Measurements from ENCODE around the gene SPDYC.
A peak's percentile ranks its signal among the peaks of the same experiment; 100 is the strongest.
"Not testable (repeated sequence)": the region's sequence is repeated elsewhere in the genome, so short reads cannot be mapped to it uniquely, and the experiment has no call there.

The SPDYC gene

DNA sequence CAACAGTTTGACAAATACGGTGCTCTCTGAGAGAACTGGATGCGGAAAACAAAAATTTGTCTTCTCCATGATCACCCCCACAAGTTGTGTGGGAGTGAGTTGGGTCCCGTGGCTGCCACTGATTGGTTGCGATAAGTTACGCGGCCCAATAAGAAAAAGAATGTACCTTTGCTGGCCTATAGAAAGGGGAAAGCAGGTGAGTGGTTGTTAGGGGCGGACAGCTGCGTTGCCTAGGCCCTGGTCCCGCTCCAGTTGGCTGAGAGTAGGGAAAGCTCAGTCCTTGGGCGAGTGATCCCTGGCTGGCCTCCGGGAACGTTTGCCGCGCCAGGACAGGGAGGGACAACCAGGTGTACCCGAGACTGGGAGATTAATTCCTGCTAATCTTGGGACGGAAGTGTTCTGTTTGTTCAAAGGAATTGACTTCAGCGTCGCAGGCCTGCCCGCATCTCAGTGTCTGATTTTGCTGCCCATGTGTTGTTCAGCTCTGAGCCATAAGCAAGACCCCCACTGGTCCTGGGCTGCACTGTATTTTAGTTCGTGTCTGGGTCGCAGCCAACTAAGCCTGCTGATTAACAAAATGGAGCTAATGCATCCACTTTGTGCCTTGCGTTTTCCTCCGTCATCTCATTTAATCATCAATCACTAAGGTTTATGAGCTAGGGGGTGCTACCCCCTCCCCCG, 34.9 kb upstream of the SPDYC start:
- DNase-seq: peak; percentile 84

DNA sequence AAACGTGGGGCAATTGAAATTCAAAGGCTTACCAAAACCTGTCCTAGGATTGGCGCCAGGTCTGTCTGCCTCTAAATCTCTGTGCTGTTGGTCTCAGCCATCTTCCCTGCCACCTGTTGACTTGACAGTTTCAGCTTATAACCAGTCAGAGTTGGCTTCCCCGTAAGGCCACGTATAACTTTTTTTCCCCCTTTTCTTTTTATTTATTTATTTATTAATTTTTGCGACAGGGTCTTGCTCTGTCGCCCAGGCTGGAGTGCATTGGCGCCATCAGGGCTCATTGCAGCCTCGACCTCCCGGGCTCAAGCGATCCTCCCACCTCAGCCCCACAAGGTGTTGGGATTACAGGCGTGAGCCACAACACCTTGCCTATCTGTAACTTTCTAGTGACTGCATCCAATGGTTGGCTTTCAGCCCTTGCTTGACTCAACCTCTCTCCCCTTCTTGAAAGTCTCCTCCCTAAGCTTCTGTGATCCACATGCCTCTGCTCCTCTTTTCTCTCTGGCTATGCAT, 34.3 kb upstream of the SPDYC start:
- DNase-seq: peak; percentile 19

DNA sequence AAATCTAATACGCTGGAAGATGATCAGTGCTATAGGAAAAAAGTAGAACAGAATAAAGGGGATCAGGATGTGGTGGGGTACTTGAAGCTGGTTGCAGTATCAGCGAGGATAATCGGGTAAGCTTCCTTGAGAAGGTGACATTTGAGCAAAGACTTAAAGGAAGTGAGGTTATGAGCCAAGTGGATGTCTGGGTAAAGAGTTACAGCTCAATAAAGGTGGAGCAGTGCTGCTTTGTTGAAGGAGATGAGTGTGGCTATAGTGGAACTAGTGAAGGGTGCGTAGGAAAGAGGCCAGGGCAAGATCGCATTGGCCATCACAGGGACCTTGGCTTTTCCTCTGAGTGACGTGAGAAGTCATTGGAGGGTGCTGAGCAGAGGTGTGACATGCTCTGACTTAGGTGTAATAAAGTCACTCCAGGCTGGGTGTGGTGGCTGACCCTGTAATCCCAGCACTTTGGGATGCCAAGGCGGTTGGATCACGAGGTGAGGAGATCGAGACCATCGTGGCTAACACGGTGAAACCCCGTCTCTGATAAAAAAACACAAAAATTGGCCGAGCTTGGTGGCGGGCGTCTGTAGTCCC, 33.4 kb upstream of the SPDYC start:
- no peak for DNase-seq

DNA sequence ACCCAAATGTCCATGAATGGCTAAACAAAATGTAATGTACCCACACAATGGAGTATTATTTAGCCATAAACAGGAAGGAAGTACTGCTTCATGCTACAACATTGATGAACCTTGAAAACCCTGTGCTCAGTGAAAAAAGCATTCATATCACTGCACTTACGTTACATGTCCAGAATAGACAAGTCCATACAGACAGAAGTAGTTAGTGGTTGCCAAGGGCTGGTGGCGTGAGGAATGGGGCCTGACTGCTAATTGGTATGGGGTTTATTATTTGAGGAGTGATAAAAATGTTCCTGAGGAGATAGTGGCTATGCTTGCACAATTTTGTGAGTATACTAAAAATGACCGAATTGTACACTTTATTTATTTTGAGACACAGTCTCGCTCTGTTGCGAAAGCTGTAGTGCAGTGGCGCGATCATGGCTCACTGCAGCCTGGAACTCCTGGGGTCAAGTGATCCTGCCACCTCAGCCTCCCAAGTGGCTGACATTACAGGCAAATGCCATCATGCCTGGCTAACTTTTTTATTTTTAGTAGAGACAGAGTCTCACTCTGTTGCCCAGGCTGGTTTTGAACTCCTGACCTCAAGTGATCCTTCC, 28.0 kb upstream of the SPDYC start:
- no peak for DNase-seq

DNA sequence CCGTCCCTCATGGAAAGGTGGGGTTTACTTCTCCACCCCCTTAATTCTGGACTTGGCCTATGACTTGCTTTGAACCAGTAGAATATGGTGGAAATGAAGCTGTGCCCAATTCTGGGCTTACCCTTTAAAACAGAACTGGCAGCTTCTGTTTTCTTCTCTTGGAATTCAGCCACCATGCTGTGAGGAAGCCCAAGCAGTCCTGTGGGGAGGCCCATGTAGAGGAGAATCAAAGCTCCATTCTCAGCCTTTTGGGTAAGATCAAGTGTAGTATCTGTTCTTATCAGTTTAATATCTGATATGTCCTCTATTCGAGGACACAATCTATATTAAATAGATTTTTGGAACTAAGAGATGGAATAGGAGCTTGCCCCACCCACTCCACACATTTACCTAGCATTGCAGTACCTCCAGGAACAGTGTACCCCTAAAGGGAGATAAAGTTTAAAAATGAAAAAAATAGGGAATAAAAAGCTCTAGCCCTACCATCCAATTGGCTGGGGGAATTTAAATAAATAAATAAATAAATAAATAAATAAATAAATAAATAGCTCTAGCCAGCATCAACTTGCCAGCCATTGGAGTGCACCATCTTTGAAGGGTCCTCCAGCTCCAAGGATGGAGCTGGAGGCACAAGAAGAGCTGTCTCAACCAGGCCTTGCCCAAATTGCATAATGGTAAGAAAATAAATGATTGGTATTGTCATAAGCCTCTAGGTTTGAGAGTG, 22.5 kb upstream of the SPDYC start:
- no peak for DNase-seq

DNA sequence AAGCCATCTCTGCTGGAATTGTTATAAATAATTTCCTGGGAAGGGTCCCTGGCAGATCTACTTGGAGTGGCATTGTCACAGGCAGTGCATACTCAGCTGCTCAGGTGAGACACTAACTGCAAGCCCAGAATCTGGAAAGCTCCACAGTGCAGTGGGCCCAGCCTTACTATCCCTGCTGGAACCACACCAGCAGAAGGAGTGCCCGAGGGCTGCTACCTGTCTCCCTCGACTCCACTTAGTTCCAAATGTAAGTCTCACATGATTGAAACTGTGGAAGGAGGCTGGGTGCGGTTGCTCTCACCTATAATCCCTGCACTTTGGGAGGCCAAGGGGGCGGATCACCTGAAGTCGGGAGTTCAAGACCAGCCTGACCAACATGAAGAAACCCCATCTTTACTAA, 21.4 kb upstream of the SPDYC start:
- no peak for DNase-seq

DNA sequence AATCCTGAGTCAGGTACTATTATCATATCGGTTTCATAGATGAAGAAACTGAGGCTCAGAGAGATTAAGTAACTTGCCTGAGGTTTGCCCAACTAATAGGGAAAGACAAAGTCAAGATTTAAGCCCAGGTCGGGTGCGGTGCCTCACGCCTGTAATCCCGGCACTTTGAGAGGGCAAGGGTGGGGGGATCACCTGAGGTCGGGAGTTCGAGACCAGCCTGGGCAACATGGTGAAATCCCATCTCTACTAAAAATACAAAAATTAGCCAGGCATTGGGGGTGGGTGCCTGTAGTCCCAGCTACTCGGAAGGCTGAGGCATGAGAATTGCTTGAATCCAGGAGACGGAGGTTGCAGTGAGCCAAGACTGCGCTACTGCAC, 19.9 kb upstream of the SPDYC start:
- DNase-seq: not testable (repeated sequence)

DNA sequence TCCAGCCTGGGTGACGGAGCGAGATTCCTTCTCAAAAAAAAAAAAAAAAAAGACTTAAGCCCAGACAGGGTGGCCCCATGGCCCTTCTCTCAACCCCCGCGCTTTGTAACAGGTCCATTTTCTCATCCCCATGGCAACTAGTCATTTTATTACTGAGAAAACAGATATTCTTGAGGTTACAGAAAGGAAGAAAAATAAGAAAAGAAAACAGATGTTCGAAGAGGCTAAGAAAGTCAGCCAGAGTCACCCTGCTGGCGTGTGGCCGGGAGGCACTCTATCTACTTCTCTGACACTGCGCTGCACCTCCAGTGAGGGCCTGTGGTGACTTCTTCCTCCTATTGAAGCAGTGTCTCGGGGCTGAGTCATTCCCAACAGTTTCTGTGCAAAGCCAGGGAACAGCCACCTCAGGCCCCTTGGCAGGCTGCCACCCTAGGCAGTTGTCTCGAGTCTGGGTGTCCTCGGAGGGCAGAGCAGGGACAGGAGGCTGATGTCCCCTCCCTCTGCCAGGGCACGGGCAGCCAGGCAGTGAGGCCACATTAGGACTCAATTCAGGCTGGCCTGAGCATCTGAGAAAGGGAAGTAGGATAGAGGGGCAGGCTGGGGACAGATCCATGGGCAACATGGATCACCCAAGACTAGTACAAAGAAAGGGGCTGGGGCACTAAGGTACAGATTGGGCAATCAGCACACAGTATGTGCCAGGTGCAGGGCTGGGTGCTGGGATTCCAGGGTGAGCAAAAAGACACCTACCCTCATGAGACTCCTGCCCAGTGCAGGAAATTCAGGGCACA, 19.3 kb upstream of the SPDYC start:
- DNase-seq: no peak

DNA sequence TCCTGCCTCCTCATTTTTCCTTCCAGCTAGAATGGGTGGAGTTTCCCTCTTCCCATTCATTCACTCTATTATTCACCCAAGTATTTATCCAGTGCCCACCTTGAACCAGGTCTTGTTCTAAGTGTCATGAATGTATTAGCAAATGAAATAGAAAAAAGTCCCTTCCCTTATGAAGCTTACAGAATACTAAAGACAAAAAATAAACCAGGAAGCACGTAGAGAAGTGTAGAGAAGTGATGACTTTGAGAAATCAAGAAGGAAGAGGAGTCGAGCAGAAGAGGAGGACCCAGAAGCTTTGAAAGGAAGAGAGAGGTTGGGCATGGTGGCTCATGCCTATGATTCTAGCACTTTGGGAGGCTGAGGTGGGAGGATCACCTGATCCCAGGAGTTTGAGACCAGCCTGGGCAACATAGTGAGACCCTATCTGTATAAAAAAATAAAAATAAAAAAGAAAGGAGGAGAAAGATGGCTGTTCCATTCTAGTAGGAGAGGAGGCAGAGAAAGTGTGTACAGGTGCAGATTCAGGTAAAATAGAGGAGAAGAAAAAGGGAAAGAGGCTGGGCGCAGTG, 18.6 kb upstream of the SPDYC start:
- DNase-seq: no peak

DNA sequence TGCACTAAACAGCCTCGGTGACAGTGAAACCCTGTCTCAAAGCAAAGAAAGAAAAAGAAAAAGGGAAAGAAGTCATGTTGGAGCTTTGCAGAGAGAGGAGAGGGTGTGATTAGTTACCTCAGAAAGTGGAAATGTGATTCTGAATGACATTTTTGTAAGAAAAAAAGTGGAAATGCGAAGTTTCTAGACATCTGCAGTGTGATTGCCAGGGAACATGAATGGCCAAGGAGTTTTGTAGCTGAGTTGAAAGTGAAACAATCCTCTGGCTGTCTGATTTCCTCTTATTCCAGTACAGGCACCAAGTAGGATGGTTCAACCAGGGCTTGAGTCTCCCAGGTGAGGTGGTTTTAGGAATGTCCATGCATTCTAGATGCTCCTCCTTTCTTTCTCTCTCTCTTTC, 17.9 kb upstream of the SPDYC start:
- DNase-seq: no peak

DNA sequence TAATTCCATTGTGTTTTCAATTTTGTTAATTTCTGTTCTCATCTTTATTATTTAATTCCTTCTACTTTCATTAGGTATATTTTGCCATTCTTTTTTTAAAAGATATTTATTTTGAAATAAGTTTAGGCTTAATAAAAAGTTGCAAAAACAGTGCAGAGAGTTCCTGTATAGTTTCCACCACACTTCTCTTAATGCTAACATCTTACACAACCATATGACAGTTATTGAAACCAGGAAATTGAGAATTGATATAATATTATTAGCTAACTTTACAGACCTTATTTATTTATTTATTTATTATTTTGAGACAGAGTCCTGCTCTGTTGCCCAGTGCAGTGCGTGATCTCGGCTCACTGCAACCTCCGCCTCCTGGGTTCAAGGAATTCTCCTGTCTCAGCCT, 13.8 kb upstream of the SPDYC start:
- DNase-seq: no peak

DNA sequence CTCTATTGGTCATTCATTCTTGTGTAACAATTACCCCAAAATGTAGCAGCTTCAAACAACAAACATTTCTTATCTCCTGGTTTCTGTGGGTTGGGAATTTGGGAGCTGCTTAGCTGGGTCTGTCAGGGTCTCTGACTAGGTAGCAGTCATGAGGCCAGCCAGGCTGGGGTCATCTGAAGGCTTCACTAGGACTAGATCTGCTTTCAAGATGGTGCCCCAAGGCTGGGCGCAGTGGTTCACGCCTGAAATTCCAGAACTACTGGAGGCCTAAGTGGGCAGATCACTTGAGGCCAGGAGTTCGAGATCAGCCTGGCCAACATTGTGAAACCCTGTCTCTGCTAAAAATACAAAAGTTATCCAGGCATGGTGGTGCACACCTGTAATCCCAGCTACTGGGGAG, 13.1 kb upstream of the SPDYC start:
- DNase-seq: no peak

DNA sequence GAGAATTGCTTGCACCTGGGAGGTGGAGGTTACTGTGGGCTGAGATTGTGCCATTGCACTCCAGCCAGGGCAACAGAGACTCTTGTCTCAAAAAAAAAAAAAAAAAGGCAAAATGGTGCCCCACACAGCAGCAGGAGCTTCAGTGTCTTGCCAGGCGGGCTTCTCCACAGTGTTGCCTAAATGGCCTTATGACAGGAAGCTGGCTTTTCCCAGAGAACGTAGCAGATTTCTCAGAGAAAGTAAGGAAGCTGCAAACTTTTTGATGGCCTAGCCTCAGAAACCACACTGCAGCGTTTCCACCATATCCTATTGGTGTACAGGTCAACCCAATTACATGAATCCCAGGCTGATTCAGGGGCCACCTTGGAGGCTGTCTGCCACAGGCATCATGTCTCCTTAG, 12.7 kb upstream of the SPDYC start:
- no peak for DNase-seq

DNA sequence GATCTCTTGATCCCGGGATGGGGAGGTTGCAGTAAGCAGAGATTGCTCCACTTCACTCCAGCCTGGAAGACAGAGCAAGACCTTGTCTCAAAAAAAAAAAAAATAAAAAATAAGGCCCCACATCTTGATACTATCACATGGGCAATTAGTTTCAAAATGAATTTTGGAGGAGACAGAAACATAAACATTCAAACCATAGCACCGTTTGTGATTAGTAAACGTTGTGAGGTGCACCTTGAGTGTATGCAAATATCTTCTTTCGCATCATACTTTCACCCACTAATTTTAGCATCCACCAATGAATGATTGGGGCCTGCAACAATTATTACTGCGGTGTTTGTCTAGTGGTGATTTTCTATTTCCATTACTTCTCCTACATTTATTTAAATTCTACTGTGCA, 11.0 kb upstream of the SPDYC start:
- no peak for DNase-seq

DNA sequence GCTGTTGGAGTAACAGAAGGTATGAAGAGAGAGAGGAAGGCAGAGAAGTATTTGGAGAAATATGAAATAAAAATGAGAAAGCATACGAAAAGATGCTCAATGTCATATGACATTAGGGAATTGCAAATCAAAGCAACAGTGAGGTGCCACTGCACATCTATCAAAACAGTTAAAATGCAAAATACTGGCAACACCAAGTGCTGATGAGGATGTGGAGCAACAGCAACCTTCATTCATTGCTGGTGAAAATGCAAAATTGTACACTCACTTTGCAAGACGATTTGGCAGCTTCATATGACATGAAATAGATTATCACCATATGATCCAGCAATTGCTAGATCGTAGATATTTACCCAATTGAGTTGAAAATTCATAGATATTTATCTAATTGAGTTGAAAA, 9.4 kb upstream of the SPDYC start:
- DNase-seq: no peak

DNA sequence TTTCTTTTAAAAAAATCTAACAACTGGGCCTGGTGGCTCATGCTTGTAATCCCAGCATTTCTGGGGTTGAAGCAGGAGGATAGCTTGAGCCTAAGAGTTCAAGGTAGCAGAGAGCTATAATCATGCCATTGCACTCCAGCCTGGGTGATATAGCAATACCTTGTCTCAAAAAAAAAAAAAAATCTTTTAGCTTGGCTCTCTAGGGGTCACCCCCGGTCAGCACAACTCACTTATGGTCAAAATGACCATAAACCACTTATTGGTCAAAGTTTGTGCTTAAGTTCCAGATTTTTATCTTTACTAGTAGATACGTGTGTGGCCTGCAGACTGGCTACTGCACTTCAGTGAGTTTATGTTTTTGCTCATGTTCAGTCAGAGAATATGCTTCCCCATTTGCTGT, 6.3 kb upstream of the SPDYC start:
- DNase-seq: no peak

DNA sequence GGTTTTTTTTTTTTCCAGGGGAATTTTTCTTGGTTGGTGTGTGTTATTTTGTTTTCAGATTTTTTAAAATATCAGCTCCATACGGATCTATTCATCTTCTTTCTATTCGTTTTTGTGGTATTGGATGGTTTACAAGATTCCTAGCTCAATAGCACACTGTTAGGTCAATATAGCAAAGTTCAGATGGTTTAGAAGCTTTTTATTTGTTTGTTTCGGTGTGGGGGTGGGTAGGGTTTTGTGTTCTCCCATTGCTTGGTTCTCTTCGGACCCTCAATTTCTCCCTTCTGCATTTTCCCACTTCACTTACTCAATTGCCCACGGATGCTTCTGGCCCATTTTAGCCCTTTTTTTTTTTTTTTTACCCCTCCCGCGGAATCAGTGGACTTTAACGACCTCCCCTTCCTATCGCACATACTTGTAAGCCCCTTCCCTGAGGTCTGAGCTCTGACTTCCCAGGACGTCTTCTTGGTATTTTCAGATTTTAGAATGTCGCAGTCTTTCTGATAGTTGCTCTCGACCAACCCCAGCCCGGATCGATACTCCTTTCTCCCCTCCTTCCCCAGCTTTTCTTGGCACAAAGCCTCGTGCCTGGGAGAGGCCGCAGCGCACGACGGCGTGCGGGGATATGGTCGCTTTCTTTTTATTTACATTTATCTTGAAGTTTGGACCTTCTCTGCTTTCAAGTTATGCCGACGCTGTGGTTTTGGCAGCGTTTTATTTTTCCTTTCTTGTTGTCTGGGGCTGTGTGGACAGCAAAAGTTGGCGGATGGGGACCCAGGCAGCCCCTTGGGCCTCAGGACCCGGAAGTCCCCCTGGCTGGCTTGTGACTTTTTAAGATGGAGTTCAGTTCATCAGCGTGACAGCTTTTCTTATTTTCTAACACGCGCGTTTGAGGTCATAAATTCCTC, 4.4 kb upstream of the SPDYC start:
- no peak for DNase-seq

DNA sequence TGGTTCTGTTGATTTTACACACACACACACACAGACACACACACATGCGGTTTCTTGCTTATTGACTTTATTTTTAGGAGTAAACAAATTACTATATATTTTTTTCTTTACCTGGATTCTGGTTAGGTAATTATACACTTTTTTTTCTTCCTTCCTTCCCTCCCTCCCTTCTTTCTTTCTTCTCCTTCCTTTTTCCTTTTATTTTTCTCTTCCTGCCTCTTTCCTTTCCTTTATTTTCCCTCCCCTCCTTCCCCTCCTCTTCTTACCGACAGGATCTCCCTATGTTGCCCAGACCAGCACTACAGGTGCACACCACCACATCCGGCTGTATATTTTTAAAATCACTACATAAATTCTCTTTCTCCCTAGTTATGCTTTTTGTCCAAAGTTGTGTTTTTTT, 3.1 kb upstream of the SPDYC start:
- DNase-seq: no peak

DNA sequence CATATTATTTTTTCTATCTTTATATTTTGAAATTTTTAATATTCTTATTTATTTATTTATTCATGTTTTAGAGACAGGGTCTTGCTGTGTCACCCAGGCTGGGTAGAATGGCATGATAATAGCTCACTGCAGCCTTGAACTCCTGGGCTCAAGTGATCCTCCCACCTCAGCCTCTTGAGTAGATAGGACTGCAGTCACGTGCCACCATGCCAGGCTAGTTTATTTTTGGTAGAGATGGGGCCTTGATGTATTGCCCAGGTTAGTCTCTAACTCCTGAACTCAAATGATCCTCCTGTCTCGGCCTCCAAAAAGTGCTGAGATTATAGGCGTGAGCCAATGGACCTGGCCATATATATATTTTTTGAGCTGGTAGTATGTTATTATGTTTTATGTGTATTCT, 2.4 kb upstream of the SPDYC start:
- DNase-seq: no peak

DNA sequence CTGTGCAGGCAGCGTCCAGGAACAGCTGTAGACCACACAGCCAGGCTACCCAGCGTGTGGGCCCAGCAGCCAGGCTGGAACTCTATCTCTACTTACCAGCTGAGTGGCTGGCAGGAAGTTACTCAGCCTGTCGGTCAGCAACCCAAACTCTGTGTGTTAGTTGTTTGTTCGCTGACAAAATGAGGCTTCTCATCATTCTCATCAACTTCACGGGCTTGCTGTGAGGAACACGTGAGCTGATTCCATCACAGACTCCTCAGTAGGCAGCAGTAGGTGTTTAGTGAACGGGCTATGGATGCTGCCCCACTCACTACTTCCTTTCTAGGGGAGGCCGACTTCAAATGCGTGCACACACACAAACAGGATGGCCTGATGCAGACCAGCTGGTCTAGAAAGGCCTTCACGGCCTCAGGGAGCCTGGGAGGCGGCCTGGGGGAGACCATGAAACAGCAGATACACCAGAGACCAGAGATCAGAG, 830 bp upstream of the SPDYC start:
- DNase-seq: no peak

DNA sequence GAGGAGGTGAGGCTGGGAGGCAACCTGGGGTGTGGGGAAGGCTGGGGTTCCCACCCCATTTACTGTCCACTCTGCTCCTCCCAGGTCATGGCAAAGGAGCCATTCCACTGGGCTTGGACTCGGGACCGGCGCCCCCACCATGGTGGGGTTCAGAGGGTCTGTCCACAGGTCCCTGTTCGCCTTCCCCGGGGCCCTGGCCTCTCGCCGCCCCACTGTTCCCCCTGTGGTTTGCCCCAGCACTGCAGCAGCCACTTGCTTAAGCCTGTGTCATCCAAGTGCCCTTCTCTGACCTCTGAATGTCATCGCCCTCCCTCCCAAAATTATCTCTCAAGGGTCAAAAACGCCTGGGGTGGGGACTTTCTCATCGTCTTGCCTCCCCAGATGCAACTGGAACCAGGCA, 2.6 kb downstream of the SPDYC start:
- DNase-seq: no peak

All from CD4-positive, alpha-beta T cell treated with Interleukin-6 for 4 hours (primary cell).